Right renal pelvis (tissue), 4 donors: ENCODE measurements around the gene CDH10. TPM values are rescaled to one million over a fixed set of nuclear protein-coding genes. Genes with fewer than 3 reads are reported as not detected.

Experiments used
- DNase-seq, 4 donors: peaks; one replicate each; pipeline ENCODE4 v3.0.0-alpha.2; 2013; ENCODE audit warnings: low read depth in 4 of 4, low spot score in 3 of 4, missing footprints in 1 of 4
- polyA plus RNA-seq, 4 donors: library from polyadenylated mRNA; unstranded; fragments of 120-200 nt; gene quantifications; one replicate each; pipeline ENCODE4 v1.2.1, GENCODE V29; 2013; ENCODE audit not compliant: insufficient read length in 4 of 4

Gene CDH10
- polyA plus RNA-seq, 4 donors = 4.0 to 12.7 (median 8.1) TPM

- DNase-seq = no peak
Observed at GRCh38 chr5:24606971-24607370, 37.8 kb downstream of the CDH10 start.

GRCh38 chr5:24602188-24602587 is 42.6 kb downstream of the CDH10 start:
- DNase-seq = no peak

GRCh38 chr5:24598956-24599355 is 45.8 kb downstream of the CDH10 start:
- no peak for DNase-seq

- no peak for DNase-seq
Observed at GRCh38 chr5:24595329-24595728, 49.4 kb downstream of the CDH10 start.

GRCh38 chr5:24591426-24591825 is 53.4 kb downstream of the CDH10 start:
- no peak for DNase-seq

- DNase-seq = no peak
Observed at GRCh38 chr5:24589566-24589965, 55.2 kb downstream of the CDH10 start.

GRCh38 chr5:24585751-24586150 is 59.0 kb downstream of the CDH10 start:
- DNase-seq = no peak

GRCh38 chr5:24571302-24571701 is 73.5 kb downstream of the CDH10 start:
- DNase-seq = no peak

- DNase-seq = no peak
Observed at GRCh38 chr5:24566933-24567332, 77.8 kb downstream of the CDH10 start.

GRCh38 chr5:24555229-24555628 is 89.5 kb downstream of the CDH10 start:
- no peak for DNase-seq

GRCh38 chr5:24547132-24547531 is 97.6 kb downstream of the CDH10 start:
- no peak for DNase-seq

GRCh38 chr5:24539613-24540012 is 105.2 kb downstream of the CDH10 start:
- DNase-seq = peak in 3 of 4 donors; percentile 14 to 20 (median 17)

- no peak for DNase-seq
Observed at GRCh38 chr5:24538346-24538745, 106.4 kb downstream of the CDH10 start.

- DNase-seq = no peak
Observed at GRCh38 chr5:24535646-24536045, 109.1 kb downstream of the CDH10 start.

- DNase-seq = no peak
Observed at GRCh38 chr5:24530906-24531305, 113.9 kb downstream of the CDH10 start.

GRCh38 chr5:24525414-24525813 is 119.4 kb downstream of the CDH10 start:
- DNase-seq = no peak

GRCh38 chr5:24512423-24512822 is 132.4 kb downstream of the CDH10 start:
- DNase-seq = no peak

GRCh38 chr5:24510523-24510988 is 134.2 kb downstream of the CDH10 start:
- DNase-seq = no peak

GRCh38 chr5:24509943-24510342 is 134.8 kb downstream of the CDH10 start:
- no peak for DNase-seq

- no peak for DNase-seq
Observed at GRCh38 chr5:24505258-24505657, 139.5 kb downstream of the CDH10 start.

- no peak for DNase-seq
Observed at GRCh38 chr5:24497591-24498157, 147.1 kb downstream of the CDH10 start.

GRCh38 chr5:24497145-24497544 is 147.6 kb downstream of the CDH10 start:
- no peak for DNase-seq

- no peak for DNase-seq
Observed at GRCh38 chr5:24496268-24496667, 148.5 kb downstream of the CDH10 start.
